HG03432 (cell line): Measurements from ENCODE around the gene CIB4.
"Not testable (repeated sequence)": the region's sequence is repeated elsewhere in the genome, so short reads cannot be mapped to it uniquely, and the experiment has no call there.

Experiments used
- ATAC-seq: cut with Tn5 transposase; IDR thresholded peaks from one replicate; pipeline ENCODE4 v1.9.1; 2021; ENCODE audit warnings: mild to moderate bottlenecking, moderate library complexity; ENCODE audit not compliant: unreplicated experiment

CIB4 gene

GRCh38 chr2:26668041-26668440 lies 26.9 kb upstream of the CIB4 start:
- ATAC-seq = no peak

- no peak for ATAC-seq
These were observed 25.5 kb upstream of the CIB4 start for GRCh38 chr2:26666671-26667070.

GRCh38 chr2:26665296-26665695 lies 24.1 kb upstream of the CIB4 start:
- not testable (repeated sequence) for ATAC-seq

DNA sequence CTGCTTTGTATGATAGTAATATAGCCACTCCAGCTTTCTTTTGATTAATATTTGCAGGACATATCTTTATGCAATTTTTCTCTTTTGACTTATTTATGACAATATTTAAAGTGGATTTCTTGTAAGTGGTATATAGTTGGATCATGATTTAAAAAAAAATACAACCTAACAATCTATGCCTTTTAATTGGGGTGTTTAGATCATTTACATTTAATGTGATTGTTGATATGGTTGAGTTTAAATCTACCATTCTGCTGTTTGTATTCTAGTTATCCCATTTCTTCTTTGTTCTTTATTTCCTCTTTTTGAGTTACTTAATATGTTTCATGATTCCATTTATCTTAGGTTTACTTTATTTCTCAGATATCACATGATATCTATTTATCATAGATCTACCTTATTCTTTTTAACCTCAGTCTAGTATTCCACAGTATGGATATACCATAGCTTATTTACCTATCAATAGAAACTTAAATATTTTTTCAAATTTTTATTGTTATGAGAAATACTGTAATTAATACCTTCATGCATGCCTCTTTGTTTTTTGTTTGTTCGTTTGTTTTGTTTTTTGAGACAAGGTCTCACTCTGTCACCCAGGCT lies 19.3 kb upstream of the CIB4 start:
- no peak for ATAC-seq

- ATAC-seq = no peak
These were observed 17.7 kb upstream of the CIB4 start for GRCh38 chr2:26658691-26659346.

GRCh38 chr2:26657265-26657664 lies 16.1 kb upstream of the CIB4 start:
- no peak for ATAC-seq

GRCh38 chr2:26655611-26656195 lies 14.5 kb upstream of the CIB4 start:
- ATAC-seq = no peak

- ATAC-seq = not testable (repeated sequence)
These were observed 14.0 kb upstream of the CIB4 start for GRCh38 chr2:26655120-26655519.

- ATAC-seq = no peak
These were observed 12.8 kb upstream of the CIB4 start for GRCh38 chr2:26654061-26654340.

DNA sequence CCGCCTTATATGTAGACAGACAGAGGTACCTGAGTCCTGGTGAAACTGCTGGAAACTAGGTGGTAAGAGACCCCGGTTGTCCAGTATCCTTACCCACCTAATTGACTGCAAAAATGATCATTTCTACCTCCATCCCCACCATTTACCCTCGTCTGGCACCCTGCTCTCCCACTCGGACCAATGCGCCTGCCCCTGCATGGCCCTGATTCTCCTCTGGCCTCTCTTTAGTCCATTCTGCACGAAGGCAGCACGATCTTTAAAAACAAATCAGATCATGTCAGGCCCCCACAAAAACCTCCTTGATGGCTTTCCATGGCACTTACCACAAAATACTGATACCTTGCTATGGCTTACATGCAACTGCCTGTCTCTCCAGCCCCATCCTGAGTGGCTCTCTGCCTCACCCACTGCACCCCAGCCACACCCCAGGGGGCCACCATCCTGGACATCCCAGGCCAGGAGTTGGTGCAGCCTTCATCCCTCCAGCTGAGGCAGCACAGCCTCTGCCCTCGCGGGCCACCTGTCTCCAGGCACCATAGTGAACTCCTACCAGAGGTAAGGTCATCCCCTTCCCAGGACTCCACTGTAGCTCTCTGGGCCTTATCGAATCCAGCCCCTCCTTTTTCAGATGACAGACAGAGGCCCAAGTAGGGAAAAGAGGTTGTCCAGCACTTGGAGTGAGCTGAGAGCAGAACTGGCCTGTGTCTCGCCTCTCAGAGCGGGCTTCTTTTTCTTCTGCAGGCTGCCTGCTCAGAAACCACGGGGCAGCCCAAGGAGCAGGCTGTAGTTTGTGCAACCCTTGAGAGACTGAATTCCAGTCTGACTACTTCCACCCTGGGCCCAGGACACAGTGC lies 12.3 kb upstream of the CIB4 start:
- ATAC-seq = no peak

GRCh38 chr2:26652361-26653041 lies 11.3 kb upstream of the CIB4 start:
- ATAC-seq = no peak

GRCh38 chr2:26651799-26652198 lies 10.6 kb upstream of the CIB4 start:
- ATAC-seq = no peak

DNA sequence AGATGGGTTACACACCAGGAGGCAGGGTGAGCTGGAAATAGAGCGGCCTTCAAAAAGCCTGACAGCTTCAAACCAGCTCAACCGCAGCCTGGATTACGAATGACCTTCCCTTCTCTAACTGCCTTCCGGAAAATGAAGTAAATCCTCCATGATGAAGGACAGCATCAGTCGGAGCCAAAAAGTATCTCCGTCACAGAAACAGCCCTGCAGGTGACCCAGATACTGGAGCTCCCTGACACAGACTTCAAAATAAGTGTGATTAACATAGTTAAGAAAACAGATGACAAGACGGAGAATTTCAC lies 10.3 kb upstream of the CIB4 start:
- ATAC-seq = no peak

DNA sequence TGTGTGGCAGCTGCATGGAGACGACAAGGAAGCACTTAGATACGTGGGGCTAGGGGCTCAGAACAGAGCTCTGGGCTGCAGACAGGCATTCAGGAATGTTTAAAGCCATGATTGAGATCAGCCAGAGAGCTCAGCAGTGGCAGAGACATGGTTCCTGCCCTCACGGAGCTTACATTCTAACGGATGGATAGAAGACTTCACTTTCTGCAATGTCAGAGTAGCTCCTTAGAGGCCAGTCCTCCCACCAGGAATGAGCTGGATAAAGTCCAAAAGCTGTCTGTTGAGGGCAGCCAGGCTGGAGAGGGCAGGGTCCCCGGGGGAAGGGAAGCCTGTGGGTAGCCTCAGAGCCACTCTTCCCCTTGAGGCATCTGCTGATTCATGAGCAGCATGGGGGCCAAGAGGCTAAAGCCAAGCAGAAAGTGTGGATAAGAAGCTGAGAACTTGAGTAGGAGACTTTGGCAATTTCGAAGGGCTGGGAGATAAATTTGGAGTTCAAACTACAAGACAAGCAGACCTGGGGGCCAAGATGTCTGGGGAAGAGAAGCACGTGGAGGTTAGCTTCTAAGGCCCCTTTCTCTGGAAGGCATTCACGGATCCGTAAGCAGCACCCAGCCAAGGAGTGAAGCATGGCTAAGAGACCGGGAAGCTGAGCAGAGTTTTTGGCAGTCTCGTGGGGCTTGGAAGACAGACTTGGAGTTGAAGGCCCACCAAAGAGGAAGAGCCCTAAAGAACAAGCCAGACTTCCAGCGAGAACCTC lies 9.7 kb upstream of the CIB4 start:
- no peak for ATAC-seq

DNA sequence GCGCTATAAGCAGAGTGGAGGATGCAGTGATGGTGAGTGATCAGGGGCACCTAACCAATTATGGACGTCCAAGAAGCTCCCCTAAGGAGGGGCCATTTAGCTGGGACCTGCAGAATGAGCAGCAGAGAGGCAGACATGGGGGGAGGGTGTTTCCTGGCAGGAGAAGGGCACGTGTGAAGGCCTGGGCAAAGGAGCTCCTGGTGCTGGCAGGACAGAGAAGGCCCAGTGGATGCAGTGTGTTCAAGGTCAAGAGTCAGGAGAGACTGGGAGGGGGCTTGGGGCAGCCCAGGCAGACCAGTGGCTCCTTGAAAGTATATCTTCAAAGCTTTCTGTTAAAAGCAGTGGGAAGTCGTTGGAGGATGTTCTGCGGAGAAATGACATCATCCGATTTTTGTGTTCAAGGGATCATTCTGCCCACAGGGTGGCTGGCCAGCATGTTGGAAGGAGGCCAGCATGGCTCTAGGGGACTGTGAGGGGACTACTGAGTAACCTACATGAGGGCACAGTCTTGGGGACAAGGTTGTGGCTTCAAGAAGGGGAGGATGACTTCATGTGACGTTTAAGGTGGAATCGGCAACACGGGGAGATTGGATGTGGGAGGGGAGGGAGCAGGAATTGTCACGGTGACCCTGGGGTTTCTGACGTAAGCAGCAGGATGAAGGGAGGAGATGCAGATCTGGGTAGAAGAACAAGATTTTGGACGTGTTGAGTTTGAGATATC lies 9.0 kb upstream of the CIB4 start:
- ATAC-seq = no peak

GRCh38 chr2:26649322-26649721 lies 8.2 kb upstream of the CIB4 start:
- ATAC-seq = no peak

- no peak for ATAC-seq
These were observed 7.3 kb upstream of the CIB4 start for GRCh38 chr2:26648516-26648915.

DNA sequence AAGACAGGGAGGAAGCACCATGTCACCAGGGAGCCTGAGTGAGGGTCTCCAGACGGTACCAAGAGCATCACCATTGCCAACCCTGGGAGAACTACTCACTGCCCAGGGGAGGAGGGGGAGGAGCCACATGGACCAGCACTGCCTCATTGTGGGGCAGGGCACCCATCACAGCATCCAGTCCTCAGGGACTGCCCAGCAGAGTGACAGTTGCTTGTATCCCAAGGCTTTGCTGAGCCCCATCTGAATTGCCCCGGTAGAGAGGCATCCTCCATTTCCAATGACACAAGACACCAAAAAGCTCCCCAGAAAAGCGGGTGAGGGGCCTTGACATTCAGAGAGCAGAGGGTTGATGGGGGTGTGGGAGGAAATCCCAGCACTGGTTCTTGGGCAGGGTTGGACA lies 6.8 kb upstream of the CIB4 start:
- ATAC-seq = no peak

DNA sequence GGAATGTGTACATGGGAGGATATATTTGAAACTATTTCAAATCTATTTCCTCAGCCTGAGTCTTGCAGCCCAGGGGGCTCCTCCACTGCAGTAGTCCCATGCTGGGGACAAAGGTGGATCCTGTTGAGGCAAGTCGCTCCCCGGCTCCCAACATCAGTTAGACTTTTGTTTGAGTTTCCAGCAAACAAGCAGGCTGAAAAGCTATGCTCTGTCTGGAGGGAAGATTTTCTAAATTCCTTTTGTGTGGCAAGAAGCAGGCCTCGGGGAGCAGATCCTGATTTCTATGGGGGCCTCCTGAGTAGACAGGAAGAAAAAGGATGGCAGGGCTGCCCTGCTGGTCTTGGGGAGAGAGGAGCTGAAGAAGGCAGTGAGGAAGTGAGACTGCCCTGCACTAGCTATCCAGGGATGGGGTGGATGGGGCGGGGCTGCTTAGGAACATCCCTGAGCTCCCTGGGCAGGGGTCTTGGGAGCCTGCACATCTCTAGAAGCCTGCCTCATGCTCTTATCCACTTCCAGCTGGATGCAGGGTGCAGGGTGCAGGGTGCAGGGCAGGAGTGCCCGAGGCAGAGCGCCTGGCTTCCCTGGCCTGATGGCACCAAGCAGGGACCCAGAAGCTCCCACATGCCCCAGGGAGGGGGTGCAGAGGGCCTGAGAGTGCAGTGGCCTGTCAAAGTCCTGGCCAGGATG lies 6.0 kb upstream of the CIB4 start:
- ATAC-seq = no peak

GRCh38 chr2:26645762-26646161 lies 4.6 kb upstream of the CIB4 start:
- ATAC-seq = no peak
